GM18873 (cell line): ENCODE results near the gene TMIE.
"Not testable (repeated sequence)": the region's sequence is repeated elsewhere in the genome, so short reads cannot be mapped to it uniquely, and the experiment has no call there.

Experiments used
- ATAC-seq: cut with Tn5 transposase; IDR thresholded peaks from one replicate; pipeline ENCODE4 v1.9.1; 2021; ENCODE audit warnings: mild to moderate bottlenecking, moderate library complexity, moderate number of reproducible peaks; ENCODE audit not compliant: unreplicated experiment, low FRiP score

Gene TMIE

DNA sequence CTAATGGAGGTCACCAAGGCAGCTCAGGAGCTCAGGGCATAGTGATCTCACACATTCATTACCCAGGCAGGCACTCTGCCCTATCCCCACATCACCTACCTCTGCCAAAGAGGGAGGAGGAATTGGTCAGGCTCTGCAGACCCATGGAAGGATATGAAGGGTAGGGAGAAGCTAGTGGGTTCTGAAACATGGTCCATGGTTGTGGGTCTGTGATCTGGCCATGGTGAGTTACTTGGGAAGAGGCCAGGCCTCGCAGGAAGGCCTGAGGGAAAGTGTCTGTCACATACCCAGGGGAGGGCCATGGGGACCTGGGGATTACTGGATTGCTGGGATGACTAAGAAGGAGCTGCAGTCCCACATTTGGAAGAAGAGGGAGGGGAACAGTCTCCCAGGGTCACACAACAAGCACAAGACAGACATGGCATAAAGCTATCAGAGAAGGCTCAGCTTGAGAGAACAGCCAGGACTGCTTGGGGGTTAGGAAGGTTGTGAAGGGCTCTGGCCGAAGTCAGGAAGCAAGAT is 17.9 kb downstream of the TMIE start:
- no peak for ATAC-seq

GRCh38 chr3:46719735-46720271 is 18.6 kb downstream of the TMIE start:
- ATAC-seq = no peak

GRCh38 chr3:46721009-46721408 is 19.8 kb downstream of the TMIE start:
- ATAC-seq = no peak

DNA sequence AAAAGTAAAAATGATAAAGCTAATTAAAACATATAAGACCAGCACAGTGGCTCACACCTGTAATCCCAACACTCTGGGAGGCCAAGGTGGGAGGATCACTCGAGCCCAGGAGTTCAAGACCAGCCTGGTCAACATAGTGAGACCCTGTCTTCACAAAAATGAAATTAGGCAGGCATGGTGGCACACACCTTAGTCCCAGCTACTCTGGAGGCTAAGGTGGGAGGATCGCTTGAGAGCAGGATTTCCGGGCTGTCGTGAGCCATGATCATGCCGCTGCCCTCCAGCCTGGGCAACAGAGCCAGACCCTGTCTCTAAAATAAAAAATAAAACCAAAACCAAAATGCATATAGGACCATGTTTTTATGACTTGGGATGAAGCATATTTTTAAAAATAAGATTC is 21.3 kb downstream of the TMIE start:
- no peak for ATAC-seq

DNA sequence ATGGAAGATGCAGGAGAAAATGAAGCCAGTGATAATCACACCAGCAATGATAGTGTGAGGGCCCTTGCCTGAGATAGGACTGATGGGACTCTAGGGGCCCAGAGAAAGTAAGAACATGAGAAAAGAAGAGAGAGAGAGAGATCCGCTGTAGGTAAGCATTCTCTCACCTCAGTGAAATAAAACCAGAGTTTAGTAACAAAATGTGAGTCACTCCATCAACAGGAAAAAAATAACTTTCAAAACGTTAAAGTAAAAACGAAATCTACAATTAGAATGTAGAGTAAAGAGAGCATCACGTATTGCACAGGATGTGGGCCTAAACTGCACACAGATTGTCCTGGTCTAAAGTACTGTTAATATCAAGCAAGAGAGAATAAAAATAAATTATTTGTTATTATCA is 23.2 kb downstream of the TMIE start:
- ATAC-seq = no peak

- no peak for ATAC-seq
Observed at GRCh38 chr3:46725621-46726314, 24.6 kb downstream of the TMIE start.

GRCh38 chr3:46729038-46729437 is 27.8 kb downstream of the TMIE start:
- no peak for ATAC-seq

- ATAC-seq = no peak
Observed at GRCh38 chr3:46730819-46731218, 29.6 kb downstream of the TMIE start.

- no peak for ATAC-seq
Observed at GRCh38 chr3:46731795-46732194, 30.6 kb downstream of the TMIE start.

GRCh38 chr3:46733026-46733800 is 32.0 kb downstream of the TMIE start:
- no peak for ATAC-seq

DNA sequence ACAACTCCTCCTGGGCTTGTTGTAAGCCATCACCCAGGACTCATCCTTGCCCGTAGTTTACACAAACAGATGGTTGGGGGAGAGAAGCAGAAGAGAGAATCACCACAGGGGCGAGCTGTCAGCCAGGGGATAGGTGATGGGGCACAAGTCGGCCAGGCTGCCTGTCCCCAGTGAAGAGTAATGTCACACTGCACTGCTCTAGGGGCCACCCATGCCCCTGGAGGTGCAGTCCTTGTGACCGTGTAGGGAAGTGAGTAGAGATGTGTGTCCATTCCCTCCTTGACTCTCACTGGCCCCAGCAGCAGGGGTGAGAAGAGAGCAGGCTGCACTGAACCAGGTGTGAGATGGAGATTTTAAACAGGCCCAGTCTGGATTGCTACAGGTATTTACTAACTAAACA is 33.6 kb downstream of the TMIE start:
- no peak for ATAC-seq

- ATAC-seq = no peak
Observed at GRCh38 chr3:46736006-46736872, 35.0 kb downstream of the TMIE start.

GRCh38 chr3:46737329-46737731 is 36.1 kb downstream of the TMIE start:
- ATAC-seq = no peak

- not testable (repeated sequence) for ATAC-seq
Observed at GRCh38 chr3:46739565-46739964, 38.4 kb downstream of the TMIE start.

- ATAC-seq = no peak
Observed at GRCh38 chr3:46742992-46743585, 41.9 kb downstream of the TMIE start.

GRCh38 chr3:46746711-46747110 is 45.5 kb downstream of the TMIE start:
- ATAC-seq = no peak

DNA sequence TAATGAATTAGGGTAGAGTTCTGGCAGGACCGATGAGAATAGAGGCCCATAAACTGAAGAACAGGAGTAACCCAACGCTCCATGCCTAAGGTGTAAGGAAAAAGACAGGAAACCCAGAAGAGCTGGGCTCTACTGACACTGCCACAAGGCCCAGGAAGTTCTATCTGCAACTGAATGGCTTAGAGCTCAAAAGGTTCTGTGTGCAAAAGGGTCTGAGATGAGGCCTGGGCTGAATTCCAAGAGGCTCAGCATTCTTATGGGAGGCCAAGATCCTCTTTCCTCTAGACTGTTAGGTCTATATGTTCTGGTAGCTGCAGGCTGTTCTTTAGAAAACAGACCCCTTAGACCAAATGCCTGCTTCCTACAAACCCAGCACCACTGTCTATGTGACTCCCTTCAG is 47.0 kb downstream of the TMIE start:
- no peak for ATAC-seq

DNA sequence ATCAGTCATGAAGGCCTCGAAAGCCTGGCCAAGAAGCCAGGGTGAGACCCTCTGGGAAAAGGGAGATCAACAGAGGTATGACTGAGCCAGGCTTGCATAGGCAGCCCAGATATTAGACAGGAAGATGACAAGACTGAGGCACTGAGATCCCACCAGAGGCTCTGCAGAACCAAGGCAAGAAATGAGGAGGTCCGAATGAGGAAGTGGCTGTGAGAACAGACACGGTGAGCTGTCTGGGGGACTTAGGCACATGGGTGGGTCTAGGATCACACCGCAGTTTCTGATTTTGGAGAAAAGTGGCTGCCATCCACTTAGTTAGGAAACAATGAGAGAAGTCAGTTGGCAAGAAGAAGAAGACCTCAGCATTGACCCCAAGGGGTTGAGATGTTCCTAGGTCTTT is 47.9 kb downstream of the TMIE start:
- no peak for ATAC-seq

DNA sequence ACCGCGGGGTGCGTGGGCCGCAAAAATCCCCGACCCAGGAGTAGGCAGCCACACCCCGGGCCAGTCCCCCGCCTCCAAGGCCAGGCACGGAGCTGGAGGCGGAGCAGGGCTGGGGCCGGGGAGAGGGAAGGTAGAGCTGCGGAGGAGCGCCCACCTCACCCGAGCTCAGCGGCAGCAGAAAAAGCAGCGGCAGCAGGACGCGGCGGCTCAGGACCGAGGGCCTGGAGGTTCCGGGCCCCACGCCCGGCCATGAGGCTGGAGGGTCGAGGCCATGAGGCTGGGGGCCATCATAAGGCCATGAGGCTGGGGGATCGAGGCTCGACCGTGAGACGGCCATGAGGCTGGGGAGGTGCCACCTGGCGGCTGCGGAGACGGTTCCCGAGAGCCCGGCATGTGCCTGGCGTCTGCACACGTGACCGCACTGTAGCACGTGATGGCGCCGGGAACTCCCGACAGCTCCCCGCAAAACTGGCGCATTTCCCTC is 49.4 kb downstream of the TMIE start:
- ATAC-seq = no peak

- ATAC-seq = not testable (repeated sequence)
Observed at GRCh38 chr3:46753127-46753526, 51.9 kb downstream of the TMIE start.
